WTC11 (cell line): ENCODE data around the gene WWOX. TPM values are rescaled to one million over a fixed set of nuclear protein-coding genes. Genes with fewer than 3 reads are reported as not detected.

Experiments used
- ATAC-seq: fragments of 200-7000 bp; cut with Tn5 transposase; 2 replicates; pipeline ENCODE4 v1.10.0; 2021; ENCODE audit warnings: mild to moderate bottlenecking, moderate library complexity
- CTCF ChIA-PET: fragments of 300-600 bp; sonication (Branson Sonifier 250); formaldehyde crosslinking; loops from one replicate; lab custom pipeline; 2021; ENCODE audit warnings: antibody characterized with exemption; lab: Charles Lee
- POLR2A ChIA-PET: fragments of 350-600 bp; sonication (Branson Sonifier 250); formaldehyde crosslinking; loops from one replicate; lab custom pipeline; 2021; ENCODE audit warnings: antibody characterized with exemption; lab: Charles Lee
- DNase-seq: peaks from one replicate; pipeline ENCODE4 v3.0.0; 2021; ENCODE audit warnings: low spot score
- H3K27ac Mint-ChIP-seq: 2 replicates; pipeline ENCODE4 v1.8.0; 2021; ENCODE audit warnings: mixed read lengths
- H3K27me3 Mint-ChIP-seq: 2 replicates; pipeline ENCODE4 v1.8.0; 2021; ENCODE audit warnings: low read depth, mild to moderate bottlenecking, moderate library complexity, mixed read lengths
- H3K36me3 Mint-ChIP-seq: 2 replicates; pipeline ENCODE4 v1.8.0; 2021; ENCODE audit warnings: mixed read lengths
- H3K4me1 Mint-ChIP-seq: 2 replicates; pipeline ENCODE4 v1.8.0; 2022; ENCODE audit warnings: mixed read lengths
- H3K4me3 Mint-ChIP-seq: 2 replicates; pipeline ENCODE4 v1.8.0; 2021; ENCODE audit warnings: mild to moderate bottlenecking, moderate library complexity, mixed read lengths
- H3K9me3 Mint-ChIP-seq: 2 replicates; pipeline ENCODE4 v1.8.0; 2021; ENCODE audit warnings: mixed read lengths
- ATF1 ChIP-seq: sonication (generic); formaldehyde crosslinking; IDR thresholded peaks from 2 replicates; pipeline ENCODE4 v1.8.1; 2023; ENCODE audit warnings: mild to moderate bottlenecking, moderate library complexity, missing genetic modification reagents
- ESRRA ChIP-seq: sonication (generic); formaldehyde crosslinking; IDR thresholded peaks from 2 replicates; pipeline ENCODE4 v1.8.1; 2022; ENCODE audit warnings: mild to moderate bottlenecking, missing genetic modification reagents, borderline replicate concordance
- ETV6 ChIP-seq: sonication (generic); formaldehyde crosslinking; IDR thresholded peaks from 2 replicates; pipeline ENCODE4 v1.8.1; 2022; ENCODE audit warnings: mild to moderate bottlenecking, missing genetic modification reagents
- GTF2I ChIP-seq: fragments of 250-450 bp; sonication (Bioruptor Pico); conservative IDR thresholded peaks from 2 replicates; pipeline ENCODE4 v1.4.0; 2021; ENCODE audit warnings: mild to moderate bottlenecking
- JUN ChIP-seq: sonication (generic); formaldehyde crosslinking; IDR thresholded peaks from 2 replicates; pipeline ENCODE4 v1.8.0; 2023; ENCODE audit warnings: mild to moderate bottlenecking, missing genetic modification reagents
- NFE2L1 ChIP-seq: sonication (generic); formaldehyde crosslinking; IDR thresholded peaks from 2 replicates; pipeline ENCODE4 v1.8.1; 2023; ENCODE audit warnings: missing genetic modification reagents
- NFYB ChIP-seq: sonication (generic); formaldehyde crosslinking; conservative IDR thresholded peaks from 2 replicates; pipeline ENCODE4 v1.8.0; 2022; ENCODE audit warnings: low read depth, missing genetic modification reagents
- SP1 ChIP-seq: sonication (generic); formaldehyde crosslinking; conservative IDR thresholded peaks from 2 replicates; pipeline ENCODE4 v1.8.1; 2022; ENCODE audit warnings: missing genetic modification reagents
- TCF7 ChIP-seq: sonication (generic); formaldehyde crosslinking; IDR thresholded peaks from 2 replicates; pipeline ENCODE4 v1.8.0; 2022; ENCODE audit warnings: mild to moderate bottlenecking, low read depth, missing genetic modification reagents, moderate library complexity
- TEAD4 ChIP-seq: sonication (generic); formaldehyde crosslinking; IDR thresholded peaks from 2 replicates; pipeline ENCODE4 v1.8.0; 2022; ENCODE audit warnings: mild to moderate bottlenecking, missing genetic modification reagents
- TP53 ChIP-seq: sonication (generic); formaldehyde crosslinking; IDR thresholded peaks from 2 replicates; pipeline ENCODE4 v1.8.1; 2023; ENCODE audit warnings: mild to moderate bottlenecking, missing genetic modification reagents
- ZBTB21 ChIP-seq: sonication (generic); formaldehyde crosslinking; IDR thresholded peaks from 2 replicates; pipeline ENCODE4 v1.8.1; 2023; ENCODE audit warnings: mild to moderate bottlenecking, missing genetic modification reagents, borderline replicate concordance
- ZNF263 ChIP-seq: sonication (generic); formaldehyde crosslinking; IDR thresholded peaks from 2 replicates; pipeline ENCODE4 v1.8.1; 2022; ENCODE audit warnings: low read depth, mild to moderate bottlenecking, moderate library complexity, missing genetic modification reagents
- ZNF317 ChIP-seq: sonication (generic); formaldehyde crosslinking; IDR thresholded peaks from 2 replicates; pipeline ENCODE4 v1.8.1; 2023; ENCODE audit warnings: low read depth, mild to moderate bottlenecking, moderate library complexity, missing genetic modification reagents, borderline replicate concordance
- ZNF396 ChIP-seq: fragments of 250-450 bp; sonication (Bioruptor Pico); IDR thresholded peaks from 2 replicates; pipeline ENCODE4 v1.8.0; 2021; ENCODE audit warnings: mild to moderate bottlenecking, moderate library complexity, borderline replicate concordance
- ZNF416 ChIP-seq: fragments of 250-450 bp; sonication (Bioruptor Pico); IDR thresholded peaks from 2 replicates; pipeline ENCODE4 v1.9.0; 2021; ENCODE audit warnings: mild to moderate bottlenecking, inconsistent platforms
- ZNF423 ChIP-seq: fragments of 250-450 bp; sonication (Bioruptor Pico); IDR thresholded peaks from 2 replicates; pipeline ENCODE4 v2.1.2; 2022; ENCODE audit warnings: mild to moderate bottlenecking, moderate library complexity
- total RNA-seq: library from RNA; stranded (reverse); gene quantifications from 3 replicates; pipeline ENCODE4 v1.2.3, GENCODE V29; 2021
- TF ChIP-seq, protein P1 (sequence below): sonication (generic); formaldehyde crosslinking; IDR thresholded peaks from 2 replicates; pipeline ENCODE4 v1.8.1; 2022; ENCODE audit warnings: low read depth, mild to moderate bottlenecking, moderate library complexity, missing genetic modification reagents, borderline replicate concordance
- TF ChIP-seq, protein P2 (sequence below): sonication (generic); formaldehyde crosslinking; IDR thresholded peaks from 2 replicates; pipeline ENCODE4 v1.8.1; 2023; ENCODE audit warnings: mild to moderate bottlenecking, moderate library complexity, missing genetic modification reagents
- TF ChIP-seq, protein P3 (sequence below): sonication (generic); formaldehyde crosslinking; conservative IDR thresholded peaks from 2 replicates; pipeline ENCODE4 v1.8.1; 2023; ENCODE audit warnings: mild to moderate bottlenecking, low read depth, missing genetic modification reagents, moderate library complexity
- TF ChIP-seq, protein P4 (sequence below): sonication (generic); formaldehyde crosslinking; IDR thresholded peaks from 2 replicates; pipeline ENCODE4 v1.8.1; 2022; ENCODE audit warnings: mild to moderate bottlenecking, moderate library complexity, missing genetic modification reagents
- TF ChIP-seq, protein P5 (sequence below): sonication (generic); formaldehyde crosslinking; IDR thresholded peaks from 2 replicates; pipeline ENCODE4 v1.8.1; 2022; ENCODE audit warnings: missing genetic modification reagents, borderline replicate concordance
- TF ChIP-seq, protein P6 (sequence below): fragments of 250-450 bp; sonication (Bioruptor Pico); IDR thresholded peaks from 2 replicates; pipeline ENCODE4 v2.1.2; 2022; ENCODE audit warnings: mild to moderate bottlenecking, moderate library complexity
- TF ChIP-seq, protein P7 (sequence below): sonication (generic); formaldehyde crosslinking; IDR thresholded peaks from 2 replicates; pipeline ENCODE4 v1.8.1; 2023; ENCODE audit warnings: mild to moderate bottlenecking, missing genetic modification reagents

Gene WWOX
- total RNA-seq, 1 experiment from 2014 or later = 15.7 TPM

DNA sequence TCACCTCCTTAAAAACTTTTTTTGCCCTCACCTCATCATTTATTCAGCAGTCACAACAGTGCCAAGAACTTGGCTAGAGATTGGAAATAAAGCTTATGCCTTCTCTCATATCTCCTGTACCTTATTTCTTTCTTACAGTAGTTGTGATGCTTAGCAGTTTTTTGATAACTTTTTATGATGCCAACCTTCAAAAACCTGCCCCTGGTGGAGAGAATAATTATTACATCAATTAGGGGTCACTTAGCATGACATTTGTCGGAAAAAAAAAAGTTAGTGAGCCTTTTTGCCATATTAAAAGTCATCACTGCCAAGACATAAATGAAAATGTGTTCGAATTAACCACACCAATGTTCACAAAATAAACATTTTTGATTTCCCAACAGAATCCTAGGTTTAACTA lies 296.6 kb downstream of the WWOX start:
- no peak overlapping the region for H3K27ac Mint-ChIP-seq
- CTCF ChIA-PET = interaction anchor here (0.5 kb wide), 1 partner anchor 37 kb away, joined by 3 read pairs; no protein-coding TSS in a partner anchor
- POLR2A ChIA-PET = no interaction called here

DNA sequence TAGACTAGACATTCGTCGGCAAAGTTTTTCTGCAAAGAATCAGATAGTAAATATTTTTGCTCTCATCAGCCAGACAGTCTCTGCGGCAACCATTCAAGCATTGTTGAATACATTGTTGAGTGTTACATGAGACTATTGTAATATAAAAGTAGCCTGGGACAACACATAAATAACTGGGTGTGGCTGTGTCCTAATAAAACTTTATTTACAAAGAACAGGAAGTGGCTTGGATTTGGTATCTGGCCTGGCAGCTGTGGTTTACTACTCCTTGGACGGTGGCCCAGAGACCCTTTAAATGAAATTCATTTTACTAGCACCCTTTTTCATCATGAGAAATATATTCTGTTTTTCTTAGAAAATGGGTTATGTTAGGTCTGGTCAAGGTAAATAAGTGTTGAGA lies 297.2 kb downstream of the WWOX start:
- Mint-ChIP-seq H3K9me3 (peaks cover 21% of the 10 kb centered on the region), H3K4me3 (no peak overlapping the region), H3K4me1 (0 out of 2 replicates have a peak, but pooled peaks cover 2% of the 10 kb centered on the region), H3K27ac (no peak overlapping the region), H3K27me3 (no peaks in the 10 kb centered on the region), H3K36me3 (peaks cover 16% of the 10 kb centered on the region)
- DNase-seq (no peak), ATAC-seq (no peak)
- POLR2A ChIA-PET = no interaction called here
- CTCF ChIA-PET = no interaction called here
- TF ChIP-seq ATF1 (CRISPR knock-in tag) = no peak
- TF ChIP-seq, protein P1, sequence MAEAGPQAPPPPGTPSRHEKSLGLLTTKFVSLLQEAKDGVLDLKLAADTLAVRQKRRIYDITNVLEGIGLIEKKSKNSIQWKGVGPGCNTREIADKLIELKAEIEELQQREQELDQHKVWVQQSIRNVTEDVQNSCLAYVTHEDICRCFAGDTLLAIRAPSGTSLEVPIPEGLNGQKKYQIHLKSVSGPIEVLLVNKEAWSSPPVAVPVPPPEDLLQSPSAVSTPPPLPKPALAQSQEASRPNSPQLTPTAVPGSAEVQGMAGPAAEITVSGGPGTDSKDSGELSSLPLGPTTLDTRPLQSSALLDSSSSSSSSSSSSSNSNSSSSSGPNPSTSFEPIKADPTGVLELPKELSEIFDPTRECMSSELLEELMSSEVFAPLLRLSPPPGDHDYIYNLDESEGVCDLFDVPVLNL (CRISPR knock-in tag) = no peak
- TF ChIP-seq SP1 (CRISPR knock-in tag) = no peak
- no peak for TF ChIP-seq ESRRA (CRISPR knock-in tag)
- no peak for TF ChIP-seq GTF2I (CRISPR knock-in tag)
- TF ChIP-seq, protein P2, sequence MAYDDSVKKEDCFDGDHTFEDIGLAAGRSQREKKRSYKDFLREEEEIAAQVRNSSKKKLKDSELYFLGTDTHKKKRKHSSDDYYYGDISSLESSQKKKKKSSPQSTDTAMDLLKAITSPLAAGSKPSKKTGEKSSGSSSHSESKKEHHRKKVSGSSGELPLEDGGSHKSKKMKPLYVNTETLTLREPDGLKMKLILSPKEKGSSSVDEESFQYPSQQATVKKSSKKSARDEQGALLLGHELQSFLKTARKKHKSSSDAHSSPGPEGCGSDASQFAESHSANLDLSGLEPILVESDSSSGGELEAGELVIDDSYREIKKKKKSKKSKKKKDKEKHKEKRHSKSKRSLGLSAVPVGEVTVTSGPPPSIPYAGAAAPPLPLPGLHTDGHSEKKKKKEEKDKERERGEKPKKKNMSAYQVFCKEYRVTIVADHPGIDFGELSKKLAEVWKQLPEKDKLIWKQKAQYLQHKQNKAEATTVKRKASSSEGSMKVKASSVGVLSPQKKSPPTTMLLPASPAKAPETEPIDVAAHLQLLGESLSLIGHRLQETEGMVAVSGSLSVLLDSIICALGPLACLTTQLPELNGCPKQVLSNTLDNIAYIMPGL (CRISPR knock-in tag) = no peak
- TF ChIP-seq, protein P3, sequence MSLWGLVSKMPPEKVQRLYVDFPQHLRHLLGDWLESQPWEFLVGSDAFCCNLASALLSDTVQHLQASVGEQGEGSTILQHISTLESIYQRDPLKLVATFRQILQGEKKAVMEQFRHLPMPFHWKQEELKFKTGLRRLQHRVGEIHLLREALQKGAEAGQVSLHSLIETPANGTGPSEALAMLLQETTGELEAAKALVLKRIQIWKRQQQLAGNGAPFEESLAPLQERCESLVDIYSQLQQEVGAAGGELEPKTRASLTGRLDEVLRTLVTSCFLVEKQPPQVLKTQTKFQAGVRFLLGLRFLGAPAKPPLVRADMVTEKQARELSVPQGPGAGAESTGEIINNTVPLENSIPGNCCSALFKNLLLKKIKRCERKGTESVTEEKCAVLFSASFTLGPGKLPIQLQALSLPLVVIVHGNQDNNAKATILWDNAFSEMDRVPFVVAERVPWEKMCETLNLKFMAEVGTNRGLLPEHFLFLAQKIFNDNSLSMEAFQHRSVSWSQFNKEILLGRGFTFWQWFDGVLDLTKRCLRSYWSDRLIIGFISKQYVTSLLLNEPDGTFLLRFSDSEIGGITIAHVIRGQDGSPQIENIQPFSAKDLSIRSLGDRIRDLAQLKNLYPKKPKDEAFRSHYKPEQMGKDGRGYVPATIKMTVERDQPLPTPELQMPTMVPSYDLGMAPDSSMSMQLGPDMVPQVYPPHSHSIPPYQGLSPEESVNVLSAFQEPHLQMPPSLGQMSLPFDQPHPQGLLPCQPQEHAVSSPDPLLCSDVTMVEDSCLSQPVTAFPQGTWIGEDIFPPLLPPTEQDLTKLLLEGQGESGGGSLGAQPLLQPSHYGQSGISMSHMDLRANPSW = no peak
- TF ChIP-seq ZNF423 (CRISPR knock-in tag) = no peak
- no peak for TF ChIP-seq JUN (CRISPR knock-in tag)
- TF ChIP-seq TP53 (CRISPR knock-in tag) = no peak
- TF ChIP-seq, protein P4, sequence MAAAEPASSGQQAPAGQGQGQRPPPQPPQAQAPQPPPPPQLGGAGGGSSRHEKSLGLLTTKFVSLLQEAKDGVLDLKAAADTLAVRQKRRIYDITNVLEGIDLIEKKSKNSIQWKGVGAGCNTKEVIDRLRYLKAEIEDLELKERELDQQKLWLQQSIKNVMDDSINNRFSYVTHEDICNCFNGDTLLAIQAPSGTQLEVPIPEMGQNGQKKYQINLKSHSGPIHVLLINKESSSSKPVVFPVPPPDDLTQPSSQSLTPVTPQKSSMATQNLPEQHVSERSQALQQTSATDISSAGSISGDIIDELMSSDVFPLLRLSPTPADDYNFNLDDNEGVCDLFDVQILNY (CRISPR knock-in tag) = no peak
- no peak for TF ChIP-seq ZNF263
- TF ChIP-seq ZNF416 (CRISPR knock-in tag) = no peak
- no peak for TF ChIP-seq ZNF317 (CRISPR knock-in tag)
- TF ChIP-seq, protein P5, sequence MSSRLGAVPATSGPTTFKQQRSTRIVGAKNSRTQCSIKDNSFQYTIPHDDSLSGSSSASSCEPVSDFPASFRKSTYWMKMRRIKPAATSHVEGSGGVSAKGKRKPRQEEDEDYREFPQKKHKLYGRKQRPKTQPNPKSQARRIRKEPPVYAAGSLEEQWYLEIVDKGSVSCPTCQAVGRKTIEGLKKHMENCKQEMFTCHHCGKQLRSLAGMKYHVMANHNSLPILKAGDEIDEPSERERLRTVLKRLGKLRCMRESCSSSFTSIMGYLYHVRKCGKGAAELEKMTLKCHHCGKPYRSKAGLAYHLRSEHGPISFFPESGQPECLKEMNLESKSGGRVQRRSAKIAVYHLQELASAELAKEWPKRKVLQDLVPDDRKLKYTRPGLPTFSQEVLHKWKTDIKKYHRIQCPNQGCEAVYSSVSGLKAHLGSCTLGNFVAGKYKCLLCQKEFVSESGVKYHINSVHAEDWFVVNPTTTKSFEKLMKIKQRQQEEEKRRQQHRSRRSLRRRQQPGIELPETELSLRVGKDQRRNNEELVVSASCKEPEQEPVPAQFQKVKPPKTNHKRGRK (CRISPR knock-in tag) = no peak
- no peak for TF ChIP-seq ZNF396 (CRISPR knock-in tag)
- TF ChIP-seq ETV6 (CRISPR knock-in tag) = no peak
- TF ChIP-seq TEAD4 (CRISPR knock-in tag) = no peak
- TF ChIP-seq NFE2L1 (CRISPR knock-in tag) = no peak

More for the DNA sequence above, 296.6 kb downstream of the WWOX start:
- 0 out of 2 replicates have a peak, but pooled peaks cover 2% of the 10 kb centered on the region for H3K4me1 Mint-ChIP-seq
- DNase-seq (no peak), ATAC-seq (no peak)
- TF ChIP-seq ZBTB21 (CRISPR knock-in tag) = no peak
- TF ChIP-seq ATF1 (CRISPR knock-in tag) = no peak
- TF ChIP-seq TCF7 (CRISPR knock-in tag) = no peak
- TF ChIP-seq, protein P6, sequence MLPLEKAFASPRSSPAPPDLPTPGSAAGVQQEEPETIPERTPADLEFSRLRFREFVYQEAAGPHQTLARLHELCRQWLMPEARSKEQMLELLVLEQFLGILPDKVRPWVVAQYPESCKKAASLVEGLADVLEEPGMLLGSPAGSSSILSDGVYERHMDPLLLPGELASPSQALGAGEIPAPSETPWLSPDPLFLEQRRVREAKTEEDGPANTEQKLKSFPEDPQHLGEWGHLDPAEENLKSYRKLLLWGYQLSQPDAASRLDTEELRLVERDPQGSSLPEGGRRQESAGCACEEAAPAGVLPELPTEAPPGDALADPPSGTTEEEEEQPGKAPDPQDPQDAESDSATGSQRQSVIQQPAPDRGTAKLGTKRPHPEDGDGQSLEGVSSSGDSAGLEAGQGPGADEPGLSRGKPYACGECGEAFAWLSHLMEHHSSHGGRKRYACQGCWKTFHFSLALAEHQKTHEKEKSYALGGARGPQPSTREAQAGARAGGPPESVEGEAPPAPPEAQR (CRISPR knock-in tag) = no peak
- TF ChIP-seq, protein P7, sequence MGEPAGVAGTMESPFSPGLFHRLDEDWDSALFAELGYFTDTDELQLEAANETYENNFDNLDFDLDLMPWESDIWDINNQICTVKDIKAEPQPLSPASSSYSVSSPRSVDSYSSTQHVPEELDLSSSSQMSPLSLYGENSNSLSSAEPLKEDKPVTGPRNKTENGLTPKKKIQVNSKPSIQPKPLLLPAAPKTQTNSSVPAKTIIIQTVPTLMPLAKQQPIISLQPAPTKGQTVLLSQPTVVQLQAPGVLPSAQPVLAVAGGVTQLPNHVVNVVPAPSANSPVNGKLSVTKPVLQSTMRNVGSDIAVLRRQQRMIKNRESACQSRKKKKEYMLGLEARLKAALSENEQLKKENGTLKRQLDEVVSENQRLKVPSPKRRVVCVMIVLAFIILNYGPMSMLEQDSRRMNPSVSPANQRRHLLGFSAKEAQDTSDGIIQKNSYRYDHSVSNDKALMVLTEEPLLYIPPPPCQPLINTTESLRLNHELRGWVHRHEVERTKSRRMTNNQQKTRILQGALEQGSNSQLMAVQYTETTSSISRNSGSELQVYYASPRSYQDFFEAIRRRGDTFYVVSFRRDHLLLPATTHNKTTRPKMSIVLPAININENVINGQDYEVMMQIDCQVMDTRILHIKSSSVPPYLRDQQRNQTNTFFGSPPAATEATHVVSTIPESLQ (CRISPR knock-in tag) = no peak
- TF ChIP-seq ESRRA (CRISPR knock-in tag) = no peak
- TF ChIP-seq NFYB (CRISPR knock-in tag) = no peak
- no peak overlapping the region for H3K4me3 Mint-ChIP-seq
- H3K9me3 Mint-ChIP-seq = peaks cover 27% of the 10 kb centered on the region
- no peaks in the 10 kb centered on the region for H3K27me3 Mint-ChIP-seq
- peaks cover 20% of the 10 kb centered on the region for H3K36me3 Mint-ChIP-seq
